Measurements from ENCODE around the gene SLC25A34.

The SLC25A34 gene

GRCh38 chr1:15755646-15756040 lies 19.6 kb downstream of the SLC25A34 start:
- no peak for TF ChIP-seq CTCF (IDR thresholded peaks at IDR 0.05; ENCODE audit: low read depth, low read length, poor library complexity, severe bottlenecking)
- TF ChIP-seq EZH2phosphoT487 (IDR thresholded peaks at IDR 0.05; ENCODE audit: borderline replicate concordance, low read length), result no peak
- Histone ChIP-seq H3F3A (ENCODE audit: control insufficient read depth, insufficient read depth) (no peaks in the 10 kb centered on the region), H3K27ac (ENCODE audit: low read depth, low read length) (no peak overlapping the region), H3K4me1 (ENCODE audit: control insufficient read depth, low read length) (no peaks in the 10 kb centered on the region), H3K4me3 (ENCODE audit: low read length) (no peak overlapping the region), H3K36me3 (ENCODE audit: control insufficient read depth, low read length) (no peaks in the 10 kb centered on the region), H3K27me3 (ENCODE audit: control insufficient read depth, low read length) (peaks cover 46% of the 10 kb centered on the region), H4K20me1 (ENCODE audit: control insufficient read depth, insufficient read depth, low read depth, low read length) (no peaks in the 10 kb centered on the region), H3K9me3 (ENCODE audit: control insufficient read depth, insufficient read depth, low read length) (no peaks in the 10 kb centered on the region), H3K4me2 (ENCODE audit: low read length) (no peak overlapping the region), H3K9me2 (replicated peaks; ENCODE audit: control insufficient read depth, low read length) (no peaks in the 10 kb centered on the region), H3K79me2 (ENCODE audit: control insufficient read depth, low read length) (no peaks in the 10 kb centered on the region)

- no peak overlapping the region for H3K4me2 ChIP-seq (ENCODE audit: low read length)
- no peaks in the 10 kb centered on the region for H3F3A ChIP-seq (ENCODE audit: control insufficient read depth, insufficient read depth)
- no peak for TF ChIP-seq EZH2phosphoT487 (IDR thresholded peaks at IDR 0.05; ENCODE audit: borderline replicate concordance, low read length)
- no peak for TF ChIP-seq CTCF (IDR thresholded peaks at IDR 0.05; ENCODE audit: low read depth, low read length, poor library complexity, severe bottlenecking)
- no peaks in the 10 kb centered on the region for H3K79me2 ChIP-seq (ENCODE audit: control insufficient read depth, low read length)
- no peaks in the 10 kb centered on the region for H3K4me1 ChIP-seq (ENCODE audit: control insufficient read depth, low read length)
- peaks cover 48% of the 10 kb centered on the region for H3K27me3 ChIP-seq (ENCODE audit: control insufficient read depth, low read length)
- no peak overlapping the region for H3K4me3 ChIP-seq (ENCODE audit: low read length)
- H3K27ac ChIP-seq (ENCODE audit: low read depth, low read length), result no peak overlapping the region
- no peaks in the 10 kb centered on the region for H4K20me1 ChIP-seq (ENCODE audit: control insufficient read depth, insufficient read depth, low read depth, low read length)
- no peaks in the 10 kb centered on the region for H3K9me3 ChIP-seq (ENCODE audit: control insufficient read depth, insufficient read depth, low read length)
- H3K9me2 ChIP-seq (replicated peaks; ENCODE audit: control insufficient read depth, low read length), result no peaks in the 10 kb centered on the region
- H3K36me3 ChIP-seq (ENCODE audit: control insufficient read depth, low read length), result no peaks in the 10 kb centered on the region
Observed at GRCh38 chr1:15756143-15757015, 20.3 kb downstream of the SLC25A34 start.

- no peaks in the 10 kb centered on the region for H4K20me1 ChIP-seq (ENCODE audit: control insufficient read depth, insufficient read depth, low read depth, low read length)
- H3K9me3 ChIP-seq (ENCODE audit: control insufficient read depth, insufficient read depth, low read length), result no peaks in the 10 kb centered on the region
- no peak overlapping the region for H3K4me3 ChIP-seq (ENCODE audit: low read length)
- no peak overlapping the region for H3K4me2 ChIP-seq (ENCODE audit: low read length)
- TF ChIP-seq EZH2phosphoT487 (IDR thresholded peaks at IDR 0.05; ENCODE audit: borderline replicate concordance, low read length) (no peak; the same call in 1 of the 2 replicates), CTCF (IDR thresholded peaks at IDR 0.05; ENCODE audit: low read depth, low read length, poor library complexity, severe bottlenecking) (no peak)
- H3K79me2 ChIP-seq (ENCODE audit: control insufficient read depth, low read length), result no peaks in the 10 kb centered on the region
- H3K36me3 ChIP-seq (ENCODE audit: control insufficient read depth, low read length), result no peaks in the 10 kb centered on the region
- peaks cover 48% of the 10 kb centered on the region for H3K27me3 ChIP-seq (ENCODE audit: control insufficient read depth, low read length)
- H3K4me1 ChIP-seq (ENCODE audit: control insufficient read depth, low read length), result no peaks in the 10 kb centered on the region
- no peaks in the 10 kb centered on the region for H3K9me2 ChIP-seq (replicated peaks; ENCODE audit: control insufficient read depth, low read length)
- no peaks in the 10 kb centered on the region for H3F3A ChIP-seq (ENCODE audit: control insufficient read depth, insufficient read depth)
- no peak overlapping the region for H3K27ac ChIP-seq (ENCODE audit: low read depth, low read length)
Observed at GRCh38 chr1:15757016-15757543, 21.0 kb downstream of the SLC25A34 start.

Data from DOHH2 (cell line).